ENCODE results near the gene STIM1.
A peak's percentile ranks its signal among the peaks of the same experiment; 100 is the strongest.

Gene STIM1

DNA sequence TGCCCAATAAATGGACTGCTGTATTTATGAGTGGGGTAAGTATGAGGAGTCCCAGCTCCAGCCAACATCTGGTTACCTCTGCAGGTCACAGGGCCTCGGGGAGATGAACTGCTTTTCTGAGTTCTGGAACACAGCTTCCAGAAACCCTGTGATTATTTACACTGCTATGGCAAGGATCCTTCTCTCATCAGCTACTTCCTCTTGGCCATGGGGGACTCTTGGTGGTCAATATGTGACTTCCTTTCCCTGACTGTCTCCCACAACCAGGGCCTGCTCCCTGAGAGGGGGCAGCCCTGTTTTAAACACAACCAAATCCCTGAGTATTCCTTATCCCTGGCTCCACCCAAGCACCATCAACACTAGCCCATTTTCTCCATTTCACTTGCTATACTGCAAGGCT lies 24.7 kb upstream of the STIM1 start:
- DNase-seq (ENCODE audit: low read depth): no peak

- DNase-seq (ENCODE audit: low read depth): no peak
Observed at GRCh38 chr11:3831378-3832239, 23.9 kb upstream of the STIM1 start.

GRCh38 chr11:3832816-3833215 lies 22.6 kb upstream of the STIM1 start:
- DNase-seq (ENCODE audit: low read depth): no peak

DNA sequence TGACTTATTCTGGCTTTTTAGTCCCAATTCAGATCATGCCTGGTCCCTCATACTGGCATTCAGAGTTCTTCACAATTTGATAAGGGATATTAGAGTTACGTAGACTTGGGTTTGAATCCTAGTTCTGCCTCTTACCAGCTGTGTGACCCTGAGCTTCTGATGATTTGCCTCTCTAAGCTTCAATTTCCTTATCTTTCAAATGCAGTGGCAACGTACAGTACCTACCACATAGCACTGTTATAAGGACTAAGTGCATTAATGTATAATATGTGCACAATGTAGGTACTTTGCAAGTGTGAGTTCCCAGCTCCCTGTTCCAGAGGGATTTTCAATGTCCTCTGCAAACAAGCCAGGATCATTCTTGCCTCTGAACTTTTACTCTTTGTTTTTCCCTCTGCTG lies 22.0 kb upstream of the STIM1 start:
- DNase-seq (ENCODE audit: low read depth): no peak

DNA sequence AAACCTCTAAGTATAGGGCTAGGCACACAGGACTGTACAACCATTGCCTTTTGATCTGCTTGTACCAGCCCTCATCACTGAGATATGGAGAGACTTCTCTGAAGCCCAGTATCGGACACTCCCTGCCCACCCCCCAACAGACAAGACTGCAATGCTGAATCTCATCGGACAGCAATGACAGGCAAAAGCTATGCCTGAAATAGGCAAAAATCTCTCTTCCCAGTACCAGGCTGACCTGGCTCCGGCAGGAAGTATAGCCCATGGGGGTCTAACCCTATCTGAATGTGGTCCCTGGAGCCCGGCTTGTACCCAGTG lies 21.2 kb upstream of the STIM1 start:
- no peak for DNase-seq (ENCODE audit: low read depth)

DNA sequence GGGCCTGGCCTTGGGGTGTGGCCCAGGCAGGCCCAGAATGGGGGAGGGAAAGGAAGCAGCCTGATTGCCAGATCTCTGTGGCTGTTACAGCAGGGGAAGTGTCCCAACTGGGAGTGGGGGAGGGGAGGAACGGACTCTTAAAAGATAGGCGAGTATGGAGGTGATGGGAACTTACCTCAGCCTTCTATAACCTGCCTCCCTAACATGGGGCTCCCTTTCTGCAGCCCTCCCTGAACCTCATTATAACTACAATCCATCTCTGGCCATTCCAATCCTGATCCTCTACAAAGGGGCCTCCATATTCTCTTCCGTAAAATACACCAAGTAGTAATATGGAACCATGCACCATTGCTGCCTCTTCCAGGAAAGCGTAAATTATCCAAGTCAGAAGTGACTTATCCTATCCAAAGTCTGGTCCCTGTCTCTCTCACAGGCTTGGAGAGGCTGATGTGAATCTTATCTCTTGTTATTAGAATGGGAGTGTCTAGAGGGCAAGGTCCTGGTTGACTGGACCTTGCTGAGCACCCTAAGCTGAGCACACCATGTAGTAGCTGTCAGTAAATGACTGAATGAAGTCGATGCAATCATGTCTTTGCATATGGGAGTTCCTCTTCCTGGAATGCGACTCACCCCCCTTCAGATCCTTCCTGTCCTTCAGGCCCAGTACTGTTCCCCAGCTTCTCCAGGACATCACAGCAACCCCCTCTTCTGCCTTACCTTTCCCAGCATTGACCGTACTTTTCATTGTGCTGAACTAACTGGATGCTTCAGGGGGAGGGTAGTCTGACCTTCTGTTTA lies 20.6 kb upstream of the STIM1 start:
- DNase-seq (ENCODE audit: low read depth): peak; percentile 41

- no peak for DNase-seq (ENCODE audit: low read depth)
Observed at GRCh38 chr11:3835751-3836150, 19.7 kb upstream of the STIM1 start.

DNA sequence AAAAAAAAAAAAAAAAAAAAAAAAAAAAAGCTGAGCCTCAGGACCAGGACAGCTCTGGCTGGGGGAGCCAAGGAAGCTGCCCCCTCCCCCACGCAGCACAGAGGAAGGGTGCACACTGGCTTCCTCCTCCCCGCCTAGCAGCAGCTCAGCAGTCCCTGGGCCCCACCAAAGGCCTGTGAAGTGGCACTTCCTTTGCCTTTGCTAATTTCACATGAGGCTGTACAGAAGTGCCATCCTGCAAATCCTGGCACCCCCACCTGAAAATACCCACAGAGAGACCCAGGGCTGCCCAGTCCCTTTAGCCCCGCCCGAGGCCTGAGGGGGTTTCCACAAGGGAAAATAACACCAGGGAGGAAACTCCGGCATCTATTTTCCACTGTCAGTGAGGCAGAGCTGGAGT lies 18.6 kb upstream of the STIM1 start:
- DNase-seq (ENCODE audit: low read depth): no peak

GRCh38 chr11:3837793-3838192 lies 17.7 kb upstream of the STIM1 start:
- DNase-seq (ENCODE audit: low read depth): peak; percentile 22

DNA sequence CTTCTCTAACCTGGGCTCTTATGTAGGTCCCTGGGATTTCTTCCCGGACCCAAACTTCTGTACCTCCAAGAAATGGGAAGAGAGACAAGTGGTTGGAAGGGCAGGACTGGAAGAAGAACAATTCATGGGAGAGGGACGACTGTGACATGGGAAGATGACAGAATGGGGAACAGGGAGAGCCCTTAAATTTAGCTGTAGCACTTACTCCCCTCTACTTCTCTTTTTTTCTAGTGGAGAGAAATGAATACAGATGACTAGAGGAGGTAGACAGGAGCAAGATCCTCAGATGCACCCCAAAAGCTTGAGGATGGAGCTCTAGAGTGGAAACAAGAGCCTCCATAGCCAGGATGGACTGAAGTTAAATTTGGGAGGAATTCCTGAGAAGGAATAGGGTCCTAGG lies 17.0 kb upstream of the STIM1 start:
- DNase-seq (ENCODE audit: low read depth): no peak

- DNase-seq (ENCODE audit: low read depth): no peak
Observed at GRCh38 chr11:3840004-3840869, 15.2 kb upstream of the STIM1 start.

DNA sequence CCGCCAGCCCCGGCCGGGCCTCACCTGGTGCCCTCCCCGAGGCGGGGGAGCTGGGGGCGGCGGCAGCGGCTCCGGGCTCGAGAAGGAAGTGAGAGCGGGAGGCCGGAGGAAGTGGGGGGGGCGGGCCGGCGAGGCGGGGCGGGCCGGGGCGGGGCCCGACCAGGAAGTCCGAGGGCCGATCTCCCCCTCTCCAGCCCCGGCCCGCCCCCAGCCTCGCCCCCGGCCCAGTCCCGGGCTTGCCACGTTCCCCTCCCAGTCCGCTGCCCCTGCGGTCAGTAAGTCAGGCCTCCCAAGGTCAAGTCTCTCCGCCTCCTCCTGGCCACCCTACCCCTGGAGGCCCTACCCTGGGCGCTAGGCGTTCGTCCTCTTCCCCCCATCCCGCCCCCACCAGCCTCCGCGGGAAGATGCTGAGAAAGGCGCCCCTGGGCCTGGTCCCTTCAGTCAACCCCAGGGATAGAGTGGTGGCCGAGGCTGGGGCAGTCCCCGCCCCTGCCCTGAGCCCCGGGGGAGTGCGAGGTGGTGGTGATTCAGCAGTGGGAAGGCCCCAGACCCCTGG lies 14.5 kb upstream of the STIM1 start, which contains the start of gene RHOG:
Gene RHOG, minus strand, starts transcription at position 90 of the 556 bp plus-strand sequence. CDS start 12,821 bp downstream, outside the sequence.
- peak; percentile 86 for DNase-seq (ENCODE audit: low read depth)

- DNase-seq (ENCODE audit: low read depth): peak; percentile 88
Observed at GRCh38 chr11:3841426-3842350, 13.8 kb upstream of the STIM1 start.

GRCh38 chr11:3843326-3843725 lies 12.1 kb upstream of the STIM1 start:
- no peak for DNase-seq (ENCODE audit: low read depth)

GRCh38 chr11:3845246-3845645 lies 10.2 kb upstream of the STIM1 start:
- no peak for DNase-seq (ENCODE audit: low read depth)

- DNase-seq (ENCODE audit: low read depth): no peak
Observed at GRCh38 chr11:3845670-3846069, 9.8 kb upstream of the STIM1 start.

- DNase-seq (ENCODE audit: low read depth): peak; percentile 69
Observed at GRCh38 chr11:3849297-3849874, 6.1 kb upstream of the STIM1 start.

DNA sequence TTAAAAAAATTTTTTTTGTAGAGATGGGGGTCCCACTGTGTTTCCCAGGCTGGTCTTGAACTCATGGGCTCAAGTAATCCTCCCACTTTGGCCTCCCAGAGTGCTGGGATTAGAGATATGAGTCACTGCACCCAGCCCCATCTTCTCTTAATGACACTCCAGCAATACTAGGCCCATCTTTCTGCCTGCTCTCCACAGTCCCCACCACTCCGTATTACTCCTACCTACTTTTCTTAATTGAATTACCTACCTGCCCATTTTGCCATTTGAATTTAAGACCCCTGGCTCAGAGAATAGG lies 2.0 kb upstream of the STIM1 start:
- DNase-seq (ENCODE audit: low read depth): no peak

- no peak for DNase-seq (ENCODE audit: low read depth)
Observed at GRCh38 chr11:3853899-3854659, 1.4 kb upstream of the STIM1 start.

- no peak for DNase-seq (ENCODE audit: low read depth)
Observed at GRCh38 chr11:3854660-3854976, 846 bp upstream of the STIM1 start.
